ENCODE measurements around the gene SCG3. TPM values are rescaled to one million over a fixed set of nuclear protein-coding genes. Genes with fewer than 3 reads are reported as not detected.

SCG3 gene
- total RNA-seq, 1 donor: not detected

DNA sequence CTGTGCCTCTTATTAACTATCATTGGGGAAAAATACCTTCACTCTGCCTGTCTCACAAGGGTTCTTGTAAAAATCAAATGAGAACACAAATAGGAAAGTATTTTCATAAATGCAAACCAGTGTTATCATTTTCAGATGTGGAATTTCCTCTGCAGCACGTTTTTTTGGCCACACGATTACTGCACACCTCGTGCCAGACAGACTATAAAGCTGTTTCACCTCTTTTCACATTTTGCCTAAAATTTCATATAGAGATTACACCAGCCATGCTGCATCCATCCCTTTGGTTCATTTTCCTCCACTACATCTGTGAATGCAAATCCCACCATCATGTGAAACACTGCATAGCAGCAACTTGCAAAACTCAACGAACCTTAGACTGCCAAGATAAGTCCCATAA, 68.9 kb downstream of the SCG3 start:
- no peak overlapping the region for H3K4me3 ChIP-seq (ENCODE audit: low read depth, low read length)
- TF ChIP-seq, protein P1, sequence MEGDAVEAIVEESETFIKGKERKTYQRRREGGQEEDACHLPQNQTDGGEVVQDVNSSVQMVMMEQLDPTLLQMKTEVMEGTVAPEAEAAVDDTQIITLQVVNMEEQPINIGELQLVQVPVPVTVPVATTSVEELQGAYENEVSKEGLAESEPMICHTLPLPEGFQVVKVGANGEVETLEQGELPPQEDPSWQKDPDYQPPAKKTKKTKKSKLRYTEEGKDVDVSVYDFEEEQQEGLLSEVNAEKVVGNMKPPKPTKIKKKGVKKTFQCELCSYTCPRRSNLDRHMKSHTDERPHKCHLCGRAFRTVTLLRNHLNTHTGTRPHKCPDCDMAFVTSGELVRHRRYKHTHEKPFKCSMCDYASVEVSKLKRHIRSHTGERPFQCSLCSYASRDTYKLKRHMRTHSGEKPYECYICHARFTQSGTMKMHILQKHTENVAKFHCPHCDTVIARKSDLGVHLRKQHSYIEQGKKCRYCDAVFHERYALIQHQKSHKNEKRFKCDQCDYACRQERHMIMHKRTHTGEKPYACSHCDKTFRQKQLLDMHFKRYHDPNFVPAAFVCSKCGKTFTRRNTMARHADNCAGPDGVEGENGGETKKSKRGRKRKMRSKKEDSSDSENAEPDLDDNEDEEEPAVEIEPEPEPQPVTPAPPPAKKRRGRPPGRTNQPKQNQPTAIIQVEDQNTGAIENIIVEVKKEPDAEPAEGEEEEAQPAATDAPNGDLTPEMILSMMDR (IDR thresholded peaks at IDR 0.05; ENCODE audit: insufficient read depth, low read depth, low read length): no peak
- no peak for DNase-seq (ENCODE audit: low read depth)

- TF ChIP-seq, protein P1 (IDR thresholded peaks at IDR 0.05; ENCODE audit: insufficient read depth, low read depth, low read length): no peak
- peak; percentile 25 for DNase-seq (ENCODE audit: low read depth)
- H3K4me3 ChIP-seq (ENCODE audit: low read depth, low read length): peak within 1 kb of the TSS; percentile 55
These were observed 69.7 kb downstream of the SCG3 start, which contains the start of gene TMOD2 for GRCh38 chr15:51750792-51751696. Gene TMOD2, plus strand, starts transcription at chr15:51751597. Its CDS starts 14,845 bp downstream, at chr15:51766442.

DNA sequence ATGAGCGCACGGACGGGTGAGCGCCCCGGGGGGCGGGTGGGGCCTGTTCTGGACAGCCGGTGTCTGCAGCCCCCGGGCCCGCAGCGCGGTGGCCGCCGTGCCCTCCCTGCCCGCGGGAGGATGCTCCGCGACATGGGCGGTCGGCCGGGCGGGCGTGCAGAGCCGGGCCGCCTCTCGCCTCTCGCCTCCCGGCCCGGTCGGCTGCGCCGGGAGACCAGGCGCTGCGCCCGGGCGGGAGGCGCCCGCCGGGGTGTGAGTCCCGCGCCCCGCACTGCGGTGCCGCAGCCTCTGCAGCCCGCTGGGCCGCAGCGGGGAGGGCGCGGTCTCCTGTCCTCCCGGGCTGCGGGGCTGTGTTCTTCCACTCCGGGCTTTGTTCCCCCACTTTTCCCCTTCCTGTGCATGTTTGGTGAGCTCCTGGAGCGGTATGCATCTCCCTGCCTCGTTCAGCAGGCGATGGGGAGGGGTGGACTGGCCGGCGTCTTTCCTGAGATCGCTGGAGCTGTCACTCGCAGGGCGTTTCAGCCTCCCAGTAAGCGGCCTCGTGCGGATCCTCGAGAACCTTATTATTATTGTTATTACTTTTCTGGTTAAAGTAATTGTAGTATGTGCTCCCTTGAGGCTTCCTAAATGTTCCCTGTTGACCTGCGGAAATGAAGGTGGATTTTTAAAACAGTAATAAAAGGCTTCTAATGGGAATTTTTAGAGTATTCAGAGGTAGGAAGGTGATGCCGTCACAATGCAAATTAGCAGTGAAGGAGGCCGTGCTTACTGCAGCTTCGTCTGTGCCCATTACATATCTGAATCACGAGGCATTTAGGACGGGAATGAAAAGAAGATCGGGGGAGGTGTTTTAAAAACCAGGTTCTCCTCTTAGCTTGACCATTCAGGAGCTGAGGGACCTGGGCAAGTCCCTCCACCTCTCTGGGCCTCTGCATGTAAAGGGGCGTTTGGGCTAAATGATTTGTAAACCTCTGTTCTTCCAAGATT, 70.7 kb downstream of the SCG3 start:
- TF ChIP-seq, protein P1 (IDR thresholded peaks at IDR 0.05; ENCODE audit: insufficient read depth, low read depth, low read length): no peak
- peak overlapping the region; percentile 55 for H3K4me3 ChIP-seq (ENCODE audit: low read depth, low read length)
- DNase-seq (ENCODE audit: low read depth): no peak

- DNase-seq (ENCODE audit: low read depth): no peak
- TF ChIP-seq, protein P1 (IDR thresholded peaks at IDR 0.05; ENCODE audit: insufficient read depth, low read depth, low read length): no peak
These were observed 71.6 kb downstream of the SCG3 start for GRCh38 chr15:51752888-51753287.

GRCh38 chr15:51754267-51754666, 73.0 kb downstream of the SCG3 start:
- no peak overlapping the region for H3K4me3 ChIP-seq (ENCODE audit: low read depth, low read length)
- DNase-seq (ENCODE audit: low read depth): no peak
- TF ChIP-seq, protein P1 (IDR thresholded peaks at IDR 0.05; ENCODE audit: insufficient read depth, low read depth, low read length): no peak

More at GRCh38 chr15:51752888-51753287, 71.6 kb downstream of the SCG3 start:
- no peak overlapping the region for H3K4me3 ChIP-seq (ENCODE audit: low read depth, low read length)

GRCh38 chr15:51755790-51756189, 74.5 kb downstream of the SCG3 start:
- no peak overlapping the region for H3K4me3 ChIP-seq (ENCODE audit: low read depth, low read length)
- DNase-seq (ENCODE audit: low read depth): no peak
- TF ChIP-seq, protein P1 (IDR thresholded peaks at IDR 0.05; ENCODE audit: insufficient read depth, low read depth, low read length): no peak
